ENCODE results near the gene CTNNBIP1.

CTNNBIP1 gene

DNA sequence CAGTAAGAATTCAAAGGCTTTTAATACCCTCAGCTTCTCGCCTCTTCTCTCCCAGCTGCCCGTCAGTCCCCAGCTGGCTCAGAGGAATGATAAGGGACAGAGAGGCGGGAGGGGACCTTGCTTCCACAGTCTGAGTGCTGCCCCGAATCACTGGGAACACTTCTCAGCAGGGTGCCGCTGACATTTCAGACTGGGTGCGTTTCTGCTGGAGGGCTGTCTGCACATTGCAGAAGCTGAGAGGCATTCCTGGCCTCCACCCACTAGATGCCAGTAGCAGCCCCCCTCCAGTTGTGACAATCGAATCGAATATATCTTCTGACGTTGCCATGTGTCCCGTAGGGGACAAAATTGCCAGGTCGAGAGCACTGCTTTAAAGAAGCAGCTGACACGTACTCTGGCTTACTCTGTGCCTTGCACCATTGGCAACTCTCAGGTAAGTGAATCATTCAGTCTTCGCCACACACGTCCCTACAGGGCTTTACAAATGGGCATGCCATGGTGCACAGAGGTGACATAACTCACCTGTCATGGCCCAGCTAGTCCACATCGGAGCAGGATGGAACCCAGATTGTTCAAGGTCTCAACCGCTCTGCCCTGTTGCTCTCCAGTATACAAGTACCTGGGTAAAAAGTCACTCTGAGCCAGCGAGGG is 23.9 kb downstream of the CTNNBIP1 start:
- Histone ChIP-seq H3K9me3 (ENCODE audit: control insufficient read depth, low read length) (no peaks in the 10 kb centered on the region), H3K27me3 (replicated peaks; ENCODE audit: control insufficient read depth, insufficient read depth, low read length) (peaks cover 5% of the 10 kb centered on the region), H3K9ac (ENCODE audit: low read length) (no peak overlapping the region), H3K36me3 (ENCODE audit: control insufficient read depth, insufficient read depth, low read length, severe bottlenecking) (no peaks in the 10 kb centered on the region), H3K4me3 (ENCODE audit: low read length) (no peak overlapping the region), H3K4me1 (ENCODE audit: control insufficient read depth, insufficient read depth, low read length) (peaks cover 8% of the 10 kb centered on the region)
- DNase-seq (ENCODE audit: low read depth), result no peak

DNA sequence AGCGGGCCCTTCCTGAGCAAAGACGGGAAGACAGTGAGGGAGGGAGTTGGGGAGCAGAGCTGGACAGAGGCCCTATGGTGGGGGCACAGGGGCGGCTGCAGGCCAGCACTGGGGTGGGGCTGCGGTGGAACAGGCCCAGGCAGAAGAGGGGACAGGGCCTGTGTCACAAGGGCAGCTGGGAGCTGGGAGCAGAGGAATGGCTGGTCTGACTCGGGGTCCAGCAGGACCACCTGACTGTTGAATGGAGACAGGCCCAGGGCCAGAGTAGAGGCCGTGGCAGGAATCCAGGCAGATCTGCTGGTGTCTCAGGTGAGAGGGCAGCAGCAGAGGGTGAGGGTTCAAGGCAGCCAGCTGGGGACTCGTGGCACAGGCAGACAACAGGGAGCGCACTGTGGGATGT is 25.3 kb downstream of the CTNNBIP1 start:
- Histone ChIP-seq H3K9me3 (ENCODE audit: control insufficient read depth, low read length) (no peaks in the 10 kb centered on the region), H3K36me3 (ENCODE audit: control insufficient read depth, insufficient read depth, low read length, severe bottlenecking) (no peaks in the 10 kb centered on the region), H3K4me1 (ENCODE audit: control insufficient read depth, insufficient read depth, low read length) (no peaks in the 10 kb centered on the region), H3K9ac (ENCODE audit: low read length) (no peak overlapping the region), H3K27me3 (replicated peaks; ENCODE audit: control insufficient read depth, insufficient read depth, low read length) (peaks cover 5% of the 10 kb centered on the region), H3K4me3 (ENCODE audit: low read length) (no peak overlapping the region)
- DNase-seq (ENCODE audit: low read depth), result no peak

DNA sequence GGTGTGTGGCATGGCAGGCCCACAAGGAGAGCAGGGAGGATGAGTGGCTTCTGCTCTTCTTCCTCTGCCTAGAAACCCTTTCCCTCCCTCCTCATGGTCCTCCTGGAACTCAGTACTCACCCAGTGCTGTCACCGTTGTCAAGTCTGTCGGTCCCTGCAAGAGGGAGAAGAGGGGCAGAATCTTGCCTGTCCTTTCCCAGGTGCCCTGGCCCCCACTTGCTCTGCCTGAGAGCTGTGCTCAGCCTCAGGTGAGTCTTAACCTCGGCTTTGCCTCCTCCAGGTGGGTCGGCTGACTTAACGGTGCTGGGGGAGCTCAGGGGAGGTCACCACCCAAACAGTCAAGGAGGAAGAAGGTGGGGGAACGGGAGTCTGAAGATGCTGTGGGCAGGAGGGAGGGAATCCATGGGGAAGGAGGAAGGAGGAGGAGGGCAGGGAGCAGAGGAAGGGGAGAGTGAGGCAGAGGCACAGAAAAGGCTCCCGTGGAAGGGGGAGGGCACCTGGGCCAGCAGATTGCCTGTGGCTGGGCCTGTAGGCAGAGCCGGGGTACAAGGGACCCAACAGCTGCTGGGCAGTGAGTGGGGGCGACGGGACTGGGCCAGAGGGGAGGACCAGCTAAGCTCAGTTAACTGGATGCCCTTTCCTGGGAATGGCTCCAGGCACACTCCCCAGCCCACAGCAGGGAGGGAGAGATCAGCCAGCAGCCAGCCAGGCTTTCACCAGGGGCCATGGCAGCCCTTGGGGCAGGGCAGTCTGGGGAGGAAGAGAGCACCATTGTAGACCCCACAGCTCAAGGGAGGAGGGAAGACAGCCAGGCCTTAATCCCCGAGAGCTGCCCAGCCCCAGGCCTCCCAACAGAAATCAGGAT is 26.3 kb downstream of the CTNNBIP1 start:
- Histone ChIP-seq H3K27me3 (replicated peaks; ENCODE audit: control insufficient read depth, insufficient read depth, low read length) (peaks cover 5% of the 10 kb centered on the region), H3K9ac (ENCODE audit: low read length) (no peak overlapping the region), H3K9me3 (ENCODE audit: control insufficient read depth, low read length) (no peaks in the 10 kb centered on the region), H3K4me1 (ENCODE audit: control insufficient read depth, insufficient read depth, low read length) (no peaks in the 10 kb centered on the region), H3K4me3 (ENCODE audit: low read length) (no peak overlapping the region), H3K36me3 (ENCODE audit: control insufficient read depth, insufficient read depth, low read length, severe bottlenecking) (no peaks in the 10 kb centered on the region)
- no peak for DNase-seq (ENCODE audit: low read depth)

DNA sequence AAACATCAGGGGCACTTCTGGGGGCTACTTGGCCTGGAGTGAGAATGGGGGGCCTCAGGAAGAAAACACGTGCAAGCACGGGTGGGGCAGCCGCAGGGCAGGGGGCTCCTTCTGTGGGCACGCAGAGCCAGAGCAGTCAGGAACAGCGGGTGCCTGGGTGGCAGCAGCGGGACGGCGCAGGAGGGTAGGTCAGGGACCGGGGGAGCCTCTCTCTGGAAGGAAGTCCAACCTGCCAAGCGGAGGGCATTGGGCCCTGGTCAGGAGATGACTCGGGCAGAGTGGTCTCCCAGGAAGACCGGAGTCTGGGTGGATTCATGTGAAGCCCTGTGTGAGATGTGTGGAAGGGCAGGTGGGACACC is 27.1 kb downstream of the CTNNBIP1 start:
- Histone ChIP-seq H3K9me3 (ENCODE audit: control insufficient read depth, low read length) (no peaks in the 10 kb centered on the region), H3K9ac (ENCODE audit: low read length) (no peak overlapping the region), H3K36me3 (ENCODE audit: control insufficient read depth, insufficient read depth, low read length, severe bottlenecking) (no peaks in the 10 kb centered on the region), H3K4me3 (ENCODE audit: low read length) (no peak overlapping the region), H3K27me3 (replicated peaks; ENCODE audit: control insufficient read depth, insufficient read depth, low read length) (peaks cover 5% of the 10 kb centered on the region), H3K4me1 (ENCODE audit: control insufficient read depth, insufficient read depth, low read length) (no peaks in the 10 kb centered on the region)
- DNase-seq (ENCODE audit: low read depth), result no peak

GRCh38 chr1:9882296-9882944 is 27.6 kb downstream of the CTNNBIP1 start:
- H3K4me3 ChIP-seq (ENCODE audit: low read length), result no peak overlapping the region
- no peaks in the 10 kb centered on the region for H3K9me3 ChIP-seq (ENCODE audit: control insufficient read depth, low read length)
- no peaks in the 10 kb centered on the region for H3K36me3 ChIP-seq (ENCODE audit: control insufficient read depth, insufficient read depth, low read length, severe bottlenecking)
- peaks cover 5% of the 10 kb centered on the region for H3K27me3 ChIP-seq (replicated peaks; ENCODE audit: control insufficient read depth, insufficient read depth, low read length)
- no peak overlapping the region for H3K9ac ChIP-seq (ENCODE audit: low read length)
- no peaks in the 10 kb centered on the region for H3K4me1 ChIP-seq (ENCODE audit: control insufficient read depth, insufficient read depth, low read length)
- DNase-seq (ENCODE audit: low read depth), result no peak

DNA sequence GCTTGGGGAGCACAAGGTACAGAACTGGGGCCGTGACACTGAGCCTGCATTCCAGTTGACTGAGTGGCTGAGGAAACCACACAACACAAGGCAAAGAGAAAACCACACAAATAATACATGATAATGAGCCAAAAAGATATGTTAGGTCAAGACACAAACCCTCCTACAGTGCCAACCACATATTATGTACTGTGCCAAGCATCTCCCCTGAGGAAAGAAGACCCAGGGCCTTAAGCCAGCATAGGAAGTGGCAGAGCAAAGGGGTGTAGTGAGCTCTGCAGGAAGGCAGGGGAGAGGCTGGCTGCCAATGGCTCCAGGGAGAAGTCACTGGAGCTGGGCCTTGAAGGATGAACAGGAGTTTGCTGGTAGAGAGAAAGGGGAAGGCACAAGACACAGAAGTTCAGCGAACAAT is 28.2 kb downstream of the CTNNBIP1 start:
- peak; percentile 58 for DNase-seq (ENCODE audit: low read depth)
- H3K9me3 ChIP-seq (ENCODE audit: control insufficient read depth, low read length), result no peaks in the 10 kb centered on the region
- no peaks in the 10 kb centered on the region for H3K4me1 ChIP-seq (ENCODE audit: control insufficient read depth, insufficient read depth, low read length)
- peaks cover 5% of the 10 kb centered on the region for H3K27me3 ChIP-seq (replicated peaks; ENCODE audit: control insufficient read depth, insufficient read depth, low read length)
- no peak overlapping the region for H3K4me3 ChIP-seq (ENCODE audit: low read length)
- no peak overlapping the region for H3K9ac ChIP-seq (ENCODE audit: low read length)
- no peaks in the 10 kb centered on the region for H3K36me3 ChIP-seq (ENCODE audit: control insufficient read depth, insufficient read depth, low read length, severe bottlenecking)

GRCh38 chr1:9878404-9878803 is 31.7 kb downstream of the CTNNBIP1 start:
- no peak for DNase-seq (ENCODE audit: low read depth)
- Histone ChIP-seq H3K36me3 (ENCODE audit: control insufficient read depth, insufficient read depth, low read length, severe bottlenecking) (no peaks in the 10 kb centered on the region), H3K9ac (ENCODE audit: low read length) (no peak overlapping the region), H3K4me3 (ENCODE audit: low read length) (no peak overlapping the region), H3K9me3 (ENCODE audit: control insufficient read depth, low read length) (no peaks in the 10 kb centered on the region), H3K4me1 (ENCODE audit: control insufficient read depth, insufficient read depth, low read length) (peaks cover 4% of the 10 kb centered on the region), H3K27me3 (replicated peaks; ENCODE audit: control insufficient read depth, insufficient read depth, low read length) (no peaks in the 10 kb centered on the region)

DNA sequence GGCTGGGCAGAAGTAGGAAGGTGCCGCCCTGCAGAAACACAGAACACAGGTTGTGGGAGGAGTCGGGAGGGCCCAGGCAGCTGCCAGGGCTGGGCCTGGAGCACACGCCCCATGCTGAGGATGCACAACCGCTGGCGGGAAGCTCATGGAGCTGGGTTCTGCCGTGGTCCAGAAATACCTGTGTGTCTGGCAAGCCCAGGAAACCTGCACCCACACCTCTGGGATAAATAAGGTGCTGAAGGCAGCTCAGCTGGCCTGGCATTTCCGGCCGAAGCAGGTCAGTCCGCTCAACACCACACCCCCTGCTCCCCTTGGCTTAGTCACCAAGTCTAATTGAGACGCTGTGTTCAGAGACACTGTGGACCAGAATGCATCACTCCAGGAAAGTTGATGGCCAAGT is 32.1 kb downstream of the CTNNBIP1 start:
- Histone ChIP-seq H3K9ac (ENCODE audit: low read length) (no peak overlapping the region), H3K4me3 (ENCODE audit: low read length) (no peak overlapping the region), H3K9me3 (ENCODE audit: control insufficient read depth, low read length) (no peaks in the 10 kb centered on the region), H3K4me1 (ENCODE audit: control insufficient read depth, insufficient read depth, low read length) (peaks cover 4% of the 10 kb centered on the region), H3K27me3 (replicated peaks; ENCODE audit: control insufficient read depth, insufficient read depth, low read length) (no peaks in the 10 kb centered on the region), H3K36me3 (ENCODE audit: control insufficient read depth, insufficient read depth, low read length, severe bottlenecking) (no peaks in the 10 kb centered on the region)
- no peak for DNase-seq (ENCODE audit: low read depth)

GRCh38 chr1:9875636-9876000 is 34.5 kb downstream of the CTNNBIP1 start:
- Histone ChIP-seq H3K4me1 (ENCODE audit: control insufficient read depth, insufficient read depth, low read length) (peaks cover 4% of the 10 kb centered on the region), H3K4me3 (ENCODE audit: low read length) (no peak overlapping the region), H3K36me3 (ENCODE audit: control insufficient read depth, insufficient read depth, low read length, severe bottlenecking) (peaks cover 4% of the 10 kb centered on the region), H3K27me3 (replicated peaks; ENCODE audit: control insufficient read depth, insufficient read depth, low read length) (no peaks in the 10 kb centered on the region), H3K9me3 (ENCODE audit: control insufficient read depth, low read length) (no peaks in the 10 kb centered on the region), H3K9ac (ENCODE audit: low read length) (no peak overlapping the region)
- no peak for DNase-seq (ENCODE audit: low read depth)

DNA sequence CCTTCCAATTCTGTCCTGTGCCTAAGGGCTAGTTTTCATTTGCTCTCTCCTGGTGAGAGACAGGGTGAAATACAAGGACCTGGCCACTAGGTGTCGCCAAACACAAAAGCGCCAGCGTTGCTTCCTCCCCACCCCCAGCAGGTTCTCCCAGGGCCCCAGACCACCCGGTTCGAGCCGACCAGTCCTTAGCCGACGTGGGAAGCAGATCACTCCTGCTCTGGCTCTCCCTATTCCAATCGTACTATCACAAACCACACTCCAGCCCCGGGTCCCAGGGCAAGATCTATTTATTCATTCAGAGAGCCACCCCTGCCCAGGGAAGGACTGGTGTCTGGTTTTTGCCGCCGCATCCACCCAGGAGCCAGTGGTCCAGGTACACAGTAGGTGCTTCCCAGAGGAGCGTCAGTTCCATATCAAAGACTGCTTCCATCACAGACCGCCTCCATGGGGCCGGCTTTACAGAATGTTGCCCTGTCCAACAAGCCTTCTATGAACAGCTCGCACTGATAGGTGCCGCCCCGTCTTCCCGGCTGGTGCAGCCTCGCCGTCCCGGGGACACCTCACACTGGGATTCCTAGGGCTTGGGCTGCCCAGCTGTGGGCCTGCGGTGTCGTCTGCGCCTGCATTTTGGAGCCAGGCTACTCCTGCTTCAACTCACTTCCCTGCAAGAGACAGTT is 35.0 kb downstream of the CTNNBIP1 start:
- Histone ChIP-seq H3K4me3 (ENCODE audit: low read length) (no peak overlapping the region), H3K4me1 (ENCODE audit: control insufficient read depth, insufficient read depth, low read length) (peaks cover 4% of the 10 kb centered on the region), H3K9ac (ENCODE audit: low read length) (peak overlapping the region; percentile 40), H3K9me3 (ENCODE audit: control insufficient read depth, low read length) (no peaks in the 10 kb centered on the region), H3K27me3 (replicated peaks; ENCODE audit: control insufficient read depth, insufficient read depth, low read length) (no peaks in the 10 kb centered on the region), H3K36me3 (ENCODE audit: control insufficient read depth, insufficient read depth, low read length, severe bottlenecking) (peaks cover 9% of the 10 kb centered on the region)
- DNase-seq (ENCODE audit: low read depth), result peak; percentile 90

DNA sequence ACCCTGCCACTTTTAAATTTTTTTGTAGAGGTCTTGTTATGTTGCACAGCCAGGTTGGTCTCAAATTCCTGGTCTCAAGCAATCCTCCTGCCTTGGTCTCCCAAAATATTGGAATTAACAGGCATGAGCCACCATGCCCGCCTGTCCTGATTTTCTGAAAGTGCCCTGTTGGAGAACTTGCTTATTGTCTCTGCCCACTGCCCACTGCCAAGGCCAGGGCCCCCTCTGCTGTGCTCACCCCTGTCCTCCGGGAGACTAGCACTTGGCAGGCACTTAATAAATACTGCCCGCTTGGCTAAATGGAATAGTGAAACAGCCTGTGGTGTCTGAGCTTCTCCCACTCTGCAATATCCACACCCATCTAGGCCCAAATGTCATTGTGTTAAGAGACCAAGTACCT is 35.7 kb downstream of the CTNNBIP1 start:
- Histone ChIP-seq H3K36me3 (ENCODE audit: control insufficient read depth, insufficient read depth, low read length, severe bottlenecking) (peaks cover 16% of the 10 kb centered on the region), H3K9me3 (ENCODE audit: control insufficient read depth, low read length) (no peaks in the 10 kb centered on the region), H3K9ac (ENCODE audit: low read length) (no peak overlapping the region), H3K27me3 (replicated peaks; ENCODE audit: control insufficient read depth, insufficient read depth, low read length) (no peaks in the 10 kb centered on the region), H3K4me3 (ENCODE audit: low read length) (no peak overlapping the region), H3K4me1 (ENCODE audit: control insufficient read depth, insufficient read depth, low read length) (peaks cover 4% of the 10 kb centered on the region)
- no peak for DNase-seq (ENCODE audit: low read depth)
